ENCODE results near the gene SQSTM1.

GRCh38 chr5:179883163-179883562 lies 62.5 kb downstream of the SQSTM1 start:
- TF ChIP-seq, protein P1, sequence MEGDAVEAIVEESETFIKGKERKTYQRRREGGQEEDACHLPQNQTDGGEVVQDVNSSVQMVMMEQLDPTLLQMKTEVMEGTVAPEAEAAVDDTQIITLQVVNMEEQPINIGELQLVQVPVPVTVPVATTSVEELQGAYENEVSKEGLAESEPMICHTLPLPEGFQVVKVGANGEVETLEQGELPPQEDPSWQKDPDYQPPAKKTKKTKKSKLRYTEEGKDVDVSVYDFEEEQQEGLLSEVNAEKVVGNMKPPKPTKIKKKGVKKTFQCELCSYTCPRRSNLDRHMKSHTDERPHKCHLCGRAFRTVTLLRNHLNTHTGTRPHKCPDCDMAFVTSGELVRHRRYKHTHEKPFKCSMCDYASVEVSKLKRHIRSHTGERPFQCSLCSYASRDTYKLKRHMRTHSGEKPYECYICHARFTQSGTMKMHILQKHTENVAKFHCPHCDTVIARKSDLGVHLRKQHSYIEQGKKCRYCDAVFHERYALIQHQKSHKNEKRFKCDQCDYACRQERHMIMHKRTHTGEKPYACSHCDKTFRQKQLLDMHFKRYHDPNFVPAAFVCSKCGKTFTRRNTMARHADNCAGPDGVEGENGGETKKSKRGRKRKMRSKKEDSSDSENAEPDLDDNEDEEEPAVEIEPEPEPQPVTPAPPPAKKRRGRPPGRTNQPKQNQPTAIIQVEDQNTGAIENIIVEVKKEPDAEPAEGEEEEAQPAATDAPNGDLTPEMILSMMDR (conservative IDR thresholded peaks at IDR 0.05; ENCODE audit: low read depth, low read length) = no peak
- no peak for TF ChIP-seq EZH2 (IDR thresholded peaks at IDR 0.05; ENCODE audit: borderline replicate concordance, low read depth, low read length, poor library complexity, severe bottlenecking)

All from A673 (cell line).